ENCODE measurements around the gene SKAP1. TPM values are rescaled to one million over a fixed set of nuclear protein-coding genes. Genes with fewer than 3 reads are reported as not detected.
A peak's percentile ranks its signal among the peaks of the same experiment; 100 is the strongest.

SKAP1 gene
- total RNA-seq, 6 experiments from 2014 or later, result 4.5 to 51.0 (median 17.5) TPM

DNA sequence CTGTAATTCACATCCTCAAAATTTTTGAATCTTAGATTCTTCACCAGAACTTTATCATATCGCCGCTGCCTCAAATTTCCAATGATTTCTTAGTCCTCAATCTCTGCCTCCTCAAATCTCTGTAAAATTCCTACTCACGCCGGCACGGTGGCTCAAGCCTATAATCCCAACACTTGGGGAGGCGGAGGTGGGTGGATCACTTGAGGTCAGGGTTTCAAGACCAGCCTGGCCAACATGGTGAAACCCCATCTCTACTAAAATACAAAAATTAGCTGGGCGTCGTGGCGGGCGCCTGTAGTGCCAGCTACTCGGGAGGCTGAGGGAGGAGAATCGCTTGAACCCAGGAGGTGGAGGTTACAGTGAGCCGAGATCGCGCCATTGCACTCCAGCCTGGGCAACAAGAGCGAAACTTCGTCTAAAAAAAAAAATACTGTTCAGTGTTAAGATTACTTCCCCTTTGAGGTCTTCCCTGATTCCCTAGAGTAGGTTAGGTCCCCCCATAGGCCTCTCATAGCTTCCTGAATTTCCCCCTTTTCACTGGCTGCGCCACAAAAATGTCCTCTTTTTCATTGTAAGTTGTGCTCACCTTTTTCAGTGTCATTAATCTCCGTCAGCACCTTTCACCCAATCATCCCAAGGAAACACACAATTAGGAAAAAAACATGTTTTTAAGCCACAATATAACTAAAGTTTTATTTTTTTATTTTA lies 327.8 kb downstream of the SKAP1 start:
- DNase-seq (no peak), ATAC-seq (no peak)
- no peaks in the 10 kb centered on the region for H3K36me3 ChIP-seq
- no peak overlapping the region for H3K4me3 ChIP-seq
- TF ChIP-seq POLR2A (IDR thresholded peaks at IDR 0.05), result no peak
- TF ChIP-seq, protein P1, sequence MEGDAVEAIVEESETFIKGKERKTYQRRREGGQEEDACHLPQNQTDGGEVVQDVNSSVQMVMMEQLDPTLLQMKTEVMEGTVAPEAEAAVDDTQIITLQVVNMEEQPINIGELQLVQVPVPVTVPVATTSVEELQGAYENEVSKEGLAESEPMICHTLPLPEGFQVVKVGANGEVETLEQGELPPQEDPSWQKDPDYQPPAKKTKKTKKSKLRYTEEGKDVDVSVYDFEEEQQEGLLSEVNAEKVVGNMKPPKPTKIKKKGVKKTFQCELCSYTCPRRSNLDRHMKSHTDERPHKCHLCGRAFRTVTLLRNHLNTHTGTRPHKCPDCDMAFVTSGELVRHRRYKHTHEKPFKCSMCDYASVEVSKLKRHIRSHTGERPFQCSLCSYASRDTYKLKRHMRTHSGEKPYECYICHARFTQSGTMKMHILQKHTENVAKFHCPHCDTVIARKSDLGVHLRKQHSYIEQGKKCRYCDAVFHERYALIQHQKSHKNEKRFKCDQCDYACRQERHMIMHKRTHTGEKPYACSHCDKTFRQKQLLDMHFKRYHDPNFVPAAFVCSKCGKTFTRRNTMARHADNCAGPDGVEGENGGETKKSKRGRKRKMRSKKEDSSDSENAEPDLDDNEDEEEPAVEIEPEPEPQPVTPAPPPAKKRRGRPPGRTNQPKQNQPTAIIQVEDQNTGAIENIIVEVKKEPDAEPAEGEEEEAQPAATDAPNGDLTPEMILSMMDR (IDR thresholded peaks at IDR 0.05), result no peak
- WGBS (ENCODE audit: insufficient coverage, low coverage, low lambda C conversion rate, missing lambda C conversion rate), result 71% methylated on average over 16 of the region's 19 CpGs
- H3K4me1 ChIP-seq, result peaks cover 0 to 6% (median 0%) of the 10 kb centered on the region in 4 donors
- no peaks in the 10 kb centered on the region for H3K9me3 ChIP-seq
- peak overlapping the region in 1 of 3 donors; percentile 69 for H3K27ac ChIP-seq
- intact Hi-C loops (cut with DNase I), result no loop called here
- no peaks in the 10 kb centered on the region for H3K27me3 ChIP-seq

DNA sequence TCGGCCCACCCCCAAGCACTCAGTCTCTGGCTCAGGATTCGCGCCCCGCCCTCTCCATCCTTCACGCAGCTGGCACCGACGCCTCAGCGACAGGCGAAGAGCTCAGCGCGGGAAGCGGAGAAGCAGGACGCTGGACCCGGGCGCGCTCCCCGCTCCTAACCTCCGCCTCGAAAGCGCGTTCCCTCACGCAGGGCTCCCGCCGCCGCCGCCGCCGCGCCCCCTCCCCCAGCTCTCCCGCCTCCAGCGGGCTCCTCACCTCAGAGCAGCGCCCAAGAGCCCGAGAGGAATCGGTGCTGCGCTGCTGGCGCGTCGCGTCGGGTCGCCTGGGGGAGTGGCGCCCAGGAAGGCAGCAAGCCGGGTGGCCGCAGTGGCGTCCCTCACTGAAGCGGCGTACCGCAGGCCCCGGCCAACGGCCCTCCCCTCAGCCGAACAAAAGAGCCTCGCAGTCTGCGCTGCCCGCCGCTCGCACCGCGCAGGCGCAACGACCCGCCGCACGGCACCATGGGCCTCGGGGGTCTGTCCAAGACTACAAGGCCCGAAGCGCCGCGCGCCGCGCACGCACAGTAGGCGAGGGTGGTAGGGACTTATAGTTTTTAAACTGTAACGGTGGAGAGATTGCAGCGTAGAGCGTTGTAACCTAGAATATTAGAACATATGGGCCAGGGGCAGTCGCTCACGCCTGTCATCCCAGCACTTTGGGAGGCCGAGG lies 328.8 kb downstream of the SKAP1 start, which contains the start of gene CBX1:
TSS of gene CBX1 (minus strand) at position 467 of the 709 bp plus-strand sequence. CDS start 24,474 bp downstream, outside the sequence.
- H3K9me3 ChIP-seq, result no peaks in the 10 kb centered on the region
- WGBS (ENCODE audit: insufficient coverage, low coverage, low lambda C conversion rate, missing lambda C conversion rate), result 0% methylated on average over 34 of the region's 79 CpGs
- intact Hi-C loops (cut with DNase I), result no loop called here
- peak within 1 kb of the TSS; percentile 7 to 69 (median 68) for H3K27ac ChIP-seq
- H3K27me3 ChIP-seq, result no peaks in the 10 kb centered on the region
- DNase-seq (peak; percentile 94 to 96 (median 95)), ATAC-seq (peak; percentile 96 to 98 (median 96))
- H3K4me3 ChIP-seq, result peak within 1 kb of the TSS; percentile 89 to 100 (median 89)
- peaks cover 0 to 6% (median 0%) of the 10 kb centered on the region in 4 donors for H3K4me1 ChIP-seq
- no peaks in the 10 kb centered on the region for H3K36me3 ChIP-seq
- peak; percentile 54 for TF ChIP-seq POLR2A (IDR thresholded peaks at IDR 0.05)
- TF ChIP-seq, protein P1 (IDR thresholded peaks at IDR 0.05), result no peak

DNA sequence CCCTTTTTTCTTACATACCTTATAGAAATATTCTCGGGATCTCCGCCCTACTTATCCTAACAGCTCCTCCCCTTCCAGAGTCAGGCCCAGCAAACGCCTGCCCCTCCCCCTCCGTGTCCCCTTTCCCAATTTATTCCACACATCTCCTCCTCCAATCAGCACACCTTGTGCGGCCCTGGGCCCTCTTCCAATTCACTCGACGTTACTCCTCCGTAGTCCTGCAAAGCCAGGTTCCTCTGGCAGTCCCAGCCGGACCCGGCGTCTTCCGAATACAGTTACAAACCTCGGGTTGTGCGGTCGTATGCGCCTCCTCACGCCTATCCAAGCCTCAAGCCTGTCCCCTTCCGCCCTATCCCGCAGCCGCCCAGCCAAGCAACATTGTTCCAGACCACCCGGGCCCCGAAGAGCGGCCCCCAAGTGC lies 329.4 kb downstream of the SKAP1 start:
- no peaks in the 10 kb centered on the region for H3K9me3 ChIP-seq
- H3K4me3 ChIP-seq, result peak overlapping the region; percentile 89 to 100 (median 89)
- no peak for TF ChIP-seq POLR2A (IDR thresholded peaks at IDR 0.05)
- TF ChIP-seq, protein P1 (IDR thresholded peaks at IDR 0.05), result no peak
- DNase-seq, result peak; percentile 46 to 66 (median 63)
- WGBS (ENCODE audit: insufficient coverage, low coverage, low lambda C conversion rate, missing lambda C conversion rate), result under 1% methylated on average over 23 of the region's 23 CpGs
- peaks cover 0 to 6% (median 0%) of the 10 kb centered on the region in 4 donors for H3K4me1 ChIP-seq
- no peaks in the 10 kb centered on the region for H3K27me3 ChIP-seq
- peak overlapping the region; percentile 7 to 69 (median 68) for H3K27ac ChIP-seq
- intact Hi-C loops (cut with DNase I), result no loop called here
- peak; percentile 13 to 22 (median 20) for ATAC-seq
- no peaks in the 10 kb centered on the region for H3K36me3 ChIP-seq

DNA sequence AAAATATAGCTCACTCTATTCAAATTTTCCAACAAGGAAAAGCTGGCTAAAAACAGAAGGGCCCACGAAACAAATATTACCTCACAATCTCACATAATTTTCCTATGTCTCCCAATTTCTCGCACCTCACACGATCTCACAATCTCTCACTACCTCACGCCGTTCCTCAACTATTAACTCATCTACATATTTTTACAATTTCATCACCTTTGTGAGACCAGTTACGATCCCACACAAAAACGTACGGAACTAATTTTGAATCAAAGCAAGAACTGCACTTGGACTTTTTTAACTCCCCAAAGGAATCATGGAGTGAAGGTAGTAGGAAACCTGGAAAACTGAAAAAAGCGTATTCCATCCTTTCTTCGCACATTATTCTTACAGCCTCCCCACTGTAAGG lies 329.9 kb downstream of the SKAP1 start:
- no peaks in the 10 kb centered on the region for H3K9me3 ChIP-seq
- H3K36me3 ChIP-seq, result no peaks in the 10 kb centered on the region
- peak overlapping the region; percentile 89 to 100 (median 89) for H3K4me3 ChIP-seq
- ATAC-seq (no peak), DNase-seq (no peak)
- intact Hi-C loops (cut with DNase I), result no loop called here
- TF ChIP-seq, protein P1 (IDR thresholded peaks at IDR 0.05), result no peak
- TF ChIP-seq POLR2A (IDR thresholded peaks at IDR 0.05), result no peak
- H3K27ac ChIP-seq, result peak overlapping the region in 1 of 3 donors; percentile 68
- H3K4me1 ChIP-seq, result peaks cover 0 to 6% (median 0%) of the 10 kb centered on the region in 4 donors
- no peaks in the 10 kb centered on the region for H3K27me3 ChIP-seq
- WGBS (ENCODE audit: insufficient coverage, low coverage, low lambda C conversion rate, missing lambda C conversion rate), result 54% methylated on average over 10 of the region's 10 CpGs
